ENCODE data around the gene PDPR. TPM values are rescaled to one million over a fixed set of nuclear protein-coding genes. Genes with fewer than 3 reads are reported as not detected.
"Not testable (repeated sequence)": the region's sequence is repeated elsewhere in the genome, so short reads cannot be mapped to it uniquely, and the experiment has no call there.

PDPR gene
- total RNA-seq: 10 to 100 TPM; 29.1 to 36.2 (median 31.7) TPM

GRCh38 chr16:70113982-70114826 lies at the start of gene PDPR:
Gene PDPR, plus strand, starts transcription at chr16:70114332. Its CDS starts 6,161 bp downstream, at chr16:70120493.
- intact Hi-C loops (cut with DNase I; ENCODE audit: low total_unique reads); H3K36me3 ChIP-seq; H3K27me3 ChIP-seq; H3K9me3 ChIP-seq; in situ Hi-C loops (cut with MboI; ENCODE audit: low pct_ligation_motif_present in 1 of 4, low pct_unique_long_range_greater_than_20kb in 1 of 4, low sequenced_read_pairs in 3 of 4): not testable (repeated sequence)
- Histone ChIP-seq H3K4me3 (peak within 1 kb of the TSS; percentile 18 to 88 (median 65)), H3K4me1 (peaks cover 0 to 22% (median 12%) of the 10 kb centered on the region in 4 donors), H3K27ac (peak within 1 kb of the TSS; percentile 84 to 89 (median 84))
- peak; percentile 96 for DNase-seq
- WGBS, 2 donors (ENCODE audit: low coverage in 1 of 2): 1% methylated on average over 65 of the region's 88 CpGs; no CpG with 5 or more reads in 1 of the 2 donors
- TF ChIP-seq POLR2AphosphoS5 (IDR thresholded peaks at IDR 0.05): peak; percentile 50 to 57 (median 51)
- TF ChIP-seq POLR2A (IDR thresholded peaks at IDR 0.05): peak; percentile 18

GRCh38 chr16:70064841-70065370 lies 49.2 kb upstream of the PDPR start:
- peak; percentile 77 for DNase-seq
- H3K4me1 ChIP-seq: peaks cover 0 to 46% (median 23%) of the 10 kb centered on the region in 4 donors
- 2% methylated on average over 22 of the region's 22 CpGs; no CpG with 5 or more reads in 1 of the 2 donors for WGBS, 2 donors (ENCODE audit: low coverage in 1 of 2)
- intact Hi-C loops (cut with DNase I; ENCODE audit: low total_unique reads); H3K27me3 ChIP-seq; H3K36me3 ChIP-seq; in situ Hi-C loops (cut with MboI; ENCODE audit: low pct_ligation_motif_present in 1 of 4, low pct_unique_long_range_greater_than_20kb in 1 of 4, low sequenced_read_pairs in 3 of 4); H3K9me3 ChIP-seq: not testable (repeated sequence)
- TF ChIP-seq, protein P1, sequence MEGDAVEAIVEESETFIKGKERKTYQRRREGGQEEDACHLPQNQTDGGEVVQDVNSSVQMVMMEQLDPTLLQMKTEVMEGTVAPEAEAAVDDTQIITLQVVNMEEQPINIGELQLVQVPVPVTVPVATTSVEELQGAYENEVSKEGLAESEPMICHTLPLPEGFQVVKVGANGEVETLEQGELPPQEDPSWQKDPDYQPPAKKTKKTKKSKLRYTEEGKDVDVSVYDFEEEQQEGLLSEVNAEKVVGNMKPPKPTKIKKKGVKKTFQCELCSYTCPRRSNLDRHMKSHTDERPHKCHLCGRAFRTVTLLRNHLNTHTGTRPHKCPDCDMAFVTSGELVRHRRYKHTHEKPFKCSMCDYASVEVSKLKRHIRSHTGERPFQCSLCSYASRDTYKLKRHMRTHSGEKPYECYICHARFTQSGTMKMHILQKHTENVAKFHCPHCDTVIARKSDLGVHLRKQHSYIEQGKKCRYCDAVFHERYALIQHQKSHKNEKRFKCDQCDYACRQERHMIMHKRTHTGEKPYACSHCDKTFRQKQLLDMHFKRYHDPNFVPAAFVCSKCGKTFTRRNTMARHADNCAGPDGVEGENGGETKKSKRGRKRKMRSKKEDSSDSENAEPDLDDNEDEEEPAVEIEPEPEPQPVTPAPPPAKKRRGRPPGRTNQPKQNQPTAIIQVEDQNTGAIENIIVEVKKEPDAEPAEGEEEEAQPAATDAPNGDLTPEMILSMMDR (IDR thresholded peaks at IDR 0.05): peak in 3 of 5 experiments; percentile 10 to 44 (median 43)
- H3K4me3 ChIP-seq: peak overlapping the region; percentile 60 to 82 (median 72)
- peak overlapping the region; percentile 90 to 96 (median 92) for H3K27ac ChIP-seq

- in situ Hi-C loops (cut with MboI; ENCODE audit: low pct_ligation_motif_present in 1 of 4, low pct_unique_long_range_greater_than_20kb in 1 of 4, low sequenced_read_pairs in 3 of 4); DNase-seq; H3K9me3 ChIP-seq; H3K36me3 ChIP-seq; H3K27me3 ChIP-seq; intact Hi-C loops (cut with DNase I; ENCODE audit: low total_unique reads): not testable (repeated sequence)
- H3K27ac ChIP-seq: peak overlapping the region; percentile 90 to 96 (median 92)
- WGBS, 2 donors (ENCODE audit: low coverage in 1 of 2): 0% methylated on average over 16 of the region's 40 CpGs; no CpG with 5 or more reads in 1 of the 2 donors
- peak overlapping the region; percentile 60 to 82 (median 72) for H3K4me3 ChIP-seq
- peaks cover 0 to 42% (median 20%) of the 10 kb centered on the region in 4 donors for H3K4me1 ChIP-seq
These were observed 48.8 kb upstream of the PDPR start for GRCh38 chr16:70065376-70065745.

GRCh38 chr16:70065746-70066658 lies 48.1 kb upstream of the PDPR start:
- peak overlapping the region; percentile 60 to 82 (median 72) for H3K4me3 ChIP-seq
- in situ Hi-C loops (cut with MboI; ENCODE audit: low pct_ligation_motif_present in 1 of 4, low pct_unique_long_range_greater_than_20kb in 1 of 4, low sequenced_read_pairs in 3 of 4): not testable (repeated sequence)

DNA sequence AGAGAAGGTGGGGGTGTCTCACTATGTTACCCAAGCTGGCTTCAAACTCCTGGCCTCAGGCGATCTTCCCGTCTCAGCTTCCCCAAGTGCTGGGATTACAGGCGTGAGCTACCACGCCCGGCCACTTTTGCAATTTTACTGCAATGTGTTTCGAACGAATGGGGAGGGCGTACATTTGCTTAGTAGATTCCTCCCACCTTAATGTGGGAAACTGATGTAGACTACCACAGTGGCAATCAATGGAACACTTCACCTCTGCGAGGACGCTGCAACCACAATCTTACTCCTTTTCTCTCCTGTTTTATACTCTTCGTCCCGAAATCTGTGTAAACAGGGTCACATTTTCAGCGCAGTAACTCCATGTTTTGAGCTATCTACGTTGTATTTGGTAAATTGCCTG lies 47.4 kb upstream of the PDPR start:
- H3K27me3 ChIP-seq; H3K36me3 ChIP-seq; H3K9me3 ChIP-seq; in situ Hi-C loops (cut with MboI; ENCODE audit: low pct_ligation_motif_present in 1 of 4, low pct_unique_long_range_greater_than_20kb in 1 of 4, low sequenced_read_pairs in 3 of 4); intact Hi-C loops (cut with DNase I; ENCODE audit: low total_unique reads): not testable (repeated sequence)
- H3K27ac ChIP-seq: peak overlapping the region in 3 of 4 donors; percentile 91 to 96 (median 94)
- WGBS, 2 donors (ENCODE audit: low coverage in 1 of 2): 27 to 32% methylated on average over 8 to 14 of the region's 14 CpGs
- peaks cover 0 to 31% (median 11%) of the 10 kb centered on the region in 4 donors for H3K4me1 ChIP-seq
- peak; percentile 33 for DNase-seq
- H3K4me3 ChIP-seq: peak overlapping the region in 3 of 4 donors; percentile 60 to 76 (median 69)

More at GRCh38 chr16:70065746-70066658, 48.1 kb upstream of the PDPR start:
- H3K9me3 ChIP-seq; H3K36me3 ChIP-seq; H3K27me3 ChIP-seq; intact Hi-C loops (cut with DNase I; ENCODE audit: low total_unique reads): not testable (repeated sequence)
- peak overlapping the region; percentile 90 to 96 (median 92) for H3K27ac ChIP-seq
- 1 to 3% methylated on average over 7 to 28 of the region's 62 CpGs for WGBS, 2 donors (ENCODE audit: low coverage in 1 of 2)
- TF ChIP-seq POLR2AphosphoS5 (IDR thresholded peaks at IDR 0.05): peak; percentile 51 to 91 (median 87)
- TF ChIP-seq POLR2A (IDR thresholded peaks at IDR 0.05): peak; percentile 91
- DNase-seq: peak; percentile 96
- H3K4me1 ChIP-seq: peaks cover 0 to 38% (median 18%) of the 10 kb centered on the region in 4 donors

- WGBS, 2 donors (ENCODE audit: low coverage in 1 of 2): 98 to 100% methylated on average over 2 to 9 of the region's 9 CpGs
- H3K27me3 ChIP-seq; H3K27ac ChIP-seq; in situ Hi-C loops (cut with MboI; ENCODE audit: low pct_ligation_motif_present in 1 of 4, low pct_unique_long_range_greater_than_20kb in 1 of 4, low sequenced_read_pairs in 3 of 4); DNase-seq; H3K4me3 ChIP-seq; intact Hi-C loops (cut with DNase I; ENCODE audit: low total_unique reads); H3K36me3 ChIP-seq; H3K4me1 ChIP-seq; H3K9me3 ChIP-seq: not testable (repeated sequence)
These were observed 35.1 kb upstream of the PDPR start for GRCh38 chr16:70079081-70079480.

GRCh38 chr16:70081219-70081618 lies 32.9 kb upstream of the PDPR start:
- H3K4me3 ChIP-seq; H3K9me3 ChIP-seq; H3K36me3 ChIP-seq; intact Hi-C loops (cut with DNase I; ENCODE audit: low total_unique reads); H3K27ac ChIP-seq; in situ Hi-C loops (cut with MboI; ENCODE audit: low pct_ligation_motif_present in 1 of 4, low pct_unique_long_range_greater_than_20kb in 1 of 4, low sequenced_read_pairs in 3 of 4); H3K4me1 ChIP-seq; H3K27me3 ChIP-seq; DNase-seq: not testable (repeated sequence)
- WGBS, 2 donors (ENCODE audit: low coverage in 1 of 2): 82 to 87% methylated on average over 7 of the region's 7 CpGs

GRCh38 chr16:70083931-70084330 lies 30.2 kb upstream of the PDPR start:
- WGBS, 2 donors (ENCODE audit: low coverage in 1 of 2): 90% methylated on average over 4 of the region's 4 CpGs; no CpG with 5 or more reads in 1 of the 2 donors

More at GRCh38 chr16:70083931-70084330, 30.2 kb upstream of the PDPR start:
- H3K9me3 ChIP-seq; H3K27me3 ChIP-seq; DNase-seq; in situ Hi-C loops (cut with MboI; ENCODE audit: low pct_ligation_motif_present in 1 of 4, low pct_unique_long_range_greater_than_20kb in 1 of 4, low sequenced_read_pairs in 3 of 4); H3K4me3 ChIP-seq; H3K27ac ChIP-seq; intact Hi-C loops (cut with DNase I; ENCODE audit: low total_unique reads); H3K36me3 ChIP-seq; H3K4me1 ChIP-seq: not testable (repeated sequence)
